ENCODE data around the gene PRR18.

PRR18 gene

DNA sequence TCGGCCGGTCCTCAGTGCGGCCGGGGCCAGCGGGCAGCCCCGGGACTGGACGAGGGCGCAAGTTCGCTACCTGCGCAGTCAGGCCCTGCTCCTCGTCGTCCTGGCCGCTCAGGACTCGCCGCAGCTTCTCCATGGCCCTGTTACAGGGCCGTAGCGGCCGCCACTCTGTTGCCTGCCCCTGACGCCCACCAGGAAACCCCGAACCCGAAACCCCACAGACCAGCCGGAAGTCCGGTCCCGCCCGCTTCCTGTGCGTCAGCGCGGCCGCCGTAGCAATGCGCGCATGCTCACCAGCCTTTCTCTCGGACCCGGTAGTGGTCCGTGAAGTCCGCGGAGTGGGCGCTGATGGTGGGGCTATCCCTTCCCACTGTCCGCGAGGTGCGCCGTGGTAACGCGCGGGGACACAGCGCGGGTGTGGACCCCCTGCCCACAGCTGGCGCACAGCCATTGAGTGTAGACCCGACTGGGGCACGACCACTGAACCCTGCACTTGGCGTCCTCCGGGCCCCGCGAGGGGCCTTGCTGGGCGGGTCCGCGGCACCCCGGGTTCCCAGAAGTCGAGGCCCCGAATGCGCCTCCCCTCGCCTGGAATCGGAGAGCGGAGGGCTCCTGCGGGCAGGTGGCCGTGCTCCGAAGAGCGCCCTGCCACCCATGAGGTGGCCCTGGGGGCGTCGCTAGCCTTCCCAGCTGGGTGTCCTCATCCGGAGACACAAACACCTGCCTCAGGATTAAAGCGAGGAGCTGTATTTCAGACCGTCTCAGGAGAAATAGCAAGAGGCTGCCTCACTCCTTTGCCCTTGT, 34.4 kb upstream of the PRR18 start, which contains the start of gene SFT2D1:
SFT2D1 (minus strand) TSS at position 197 of the 801 bp plus-strand sequence; CDS start at position 133, 64 bp downstream.
- TF ChIP-seq, protein P1, sequence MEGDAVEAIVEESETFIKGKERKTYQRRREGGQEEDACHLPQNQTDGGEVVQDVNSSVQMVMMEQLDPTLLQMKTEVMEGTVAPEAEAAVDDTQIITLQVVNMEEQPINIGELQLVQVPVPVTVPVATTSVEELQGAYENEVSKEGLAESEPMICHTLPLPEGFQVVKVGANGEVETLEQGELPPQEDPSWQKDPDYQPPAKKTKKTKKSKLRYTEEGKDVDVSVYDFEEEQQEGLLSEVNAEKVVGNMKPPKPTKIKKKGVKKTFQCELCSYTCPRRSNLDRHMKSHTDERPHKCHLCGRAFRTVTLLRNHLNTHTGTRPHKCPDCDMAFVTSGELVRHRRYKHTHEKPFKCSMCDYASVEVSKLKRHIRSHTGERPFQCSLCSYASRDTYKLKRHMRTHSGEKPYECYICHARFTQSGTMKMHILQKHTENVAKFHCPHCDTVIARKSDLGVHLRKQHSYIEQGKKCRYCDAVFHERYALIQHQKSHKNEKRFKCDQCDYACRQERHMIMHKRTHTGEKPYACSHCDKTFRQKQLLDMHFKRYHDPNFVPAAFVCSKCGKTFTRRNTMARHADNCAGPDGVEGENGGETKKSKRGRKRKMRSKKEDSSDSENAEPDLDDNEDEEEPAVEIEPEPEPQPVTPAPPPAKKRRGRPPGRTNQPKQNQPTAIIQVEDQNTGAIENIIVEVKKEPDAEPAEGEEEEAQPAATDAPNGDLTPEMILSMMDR (IDR thresholded peaks at IDR 0.05; ENCODE audit: low read depth, low read length), result no peak
- peak within 1 kb of the TSS; percentile 98 to 99 for H3K4me3 ChIP-seq (replicated peaks in 1 of 2; ENCODE audit: low read depth in 2 of 2, low read length in 2 of 2)
- peak; percentile 73 to 92 for DNase-seq (ENCODE audit: low read depth in 2 of 2)

DNA sequence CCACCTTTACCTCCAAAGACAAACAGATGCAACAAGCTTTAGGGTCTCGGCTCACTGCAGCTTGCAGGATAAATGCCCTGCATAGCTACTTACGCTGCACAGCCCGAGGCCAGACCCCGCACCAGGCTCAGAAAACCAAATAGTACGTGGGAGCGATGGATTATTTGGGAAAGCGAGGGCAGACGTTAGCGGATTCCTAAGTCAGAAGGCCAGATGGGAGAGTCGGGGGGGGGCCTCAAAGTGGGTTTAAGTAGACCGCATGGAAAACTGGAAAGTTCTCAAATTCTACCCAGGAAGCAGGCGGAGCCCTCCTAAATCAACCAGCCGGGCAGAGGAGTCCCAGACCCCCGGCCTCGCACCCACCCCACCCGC, 33.8 kb upstream of the PRR18 start:
- H3K4me3 ChIP-seq (replicated peaks in 1 of 2; ENCODE audit: low read depth in 2 of 2, low read length in 2 of 2), result peak overlapping the region; percentile 98 to 99
- TF ChIP-seq, protein P1 (IDR thresholded peaks at IDR 0.05; ENCODE audit: low read depth, low read length), result no peak
- DNase-seq (ENCODE audit: low read depth in 2 of 2), result peak; percentile 23 to 30

DNA sequence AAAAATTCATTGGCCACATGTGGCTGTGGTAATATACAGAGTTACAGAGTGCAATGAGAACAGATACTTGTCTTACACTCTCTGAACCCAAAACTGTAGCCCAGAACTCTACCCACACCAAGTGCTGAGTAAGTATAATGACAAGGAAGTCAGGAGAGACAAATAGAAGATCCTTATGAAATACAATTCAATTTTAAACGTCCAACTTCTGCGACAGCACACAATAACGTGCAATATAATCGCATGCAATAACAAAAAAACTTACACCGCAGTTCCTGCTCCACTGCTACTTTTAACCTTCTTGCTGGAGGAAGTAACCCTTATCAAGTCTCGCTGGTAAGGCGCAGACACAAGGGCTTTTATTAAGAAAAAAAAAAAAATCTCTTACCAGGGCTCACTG, 33.3 kb upstream of the PRR18 start:
- H3K4me3 ChIP-seq (replicated peaks in 1 of 2; ENCODE audit: low read depth in 2 of 2, low read length in 2 of 2), result peak overlapping the region; percentile 98 to 99
- TF ChIP-seq, protein P1 (IDR thresholded peaks at IDR 0.05; ENCODE audit: low read depth, low read length), result no peak
- DNase-seq (ENCODE audit: low read depth in 2 of 2), result no peak

DNA sequence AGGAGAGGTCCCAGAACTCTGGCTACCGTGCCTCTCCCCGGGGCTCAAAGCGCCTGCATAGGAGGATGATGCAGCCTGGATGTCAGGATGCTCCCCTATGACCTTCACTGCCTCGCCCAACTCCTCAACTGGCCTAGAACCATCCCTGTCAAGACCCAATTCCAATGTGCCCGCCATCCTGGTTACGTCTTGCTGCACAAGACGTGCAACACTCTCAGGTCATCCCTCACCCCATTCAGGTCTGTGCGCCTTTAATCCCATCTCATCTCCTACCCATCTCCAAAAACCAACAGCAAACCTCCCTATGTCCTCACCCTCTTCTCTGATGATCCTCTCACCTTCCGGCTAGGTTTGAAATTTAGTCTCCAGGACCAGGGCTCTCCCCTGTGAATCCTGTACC, 30.7 kb upstream of the PRR18 start:
- no peak overlapping the region for H3K4me3 ChIP-seq (replicated peaks in 1 of 2; ENCODE audit: low read depth in 2 of 2, low read length in 2 of 2)
- no peak for DNase-seq (ENCODE audit: low read depth in 2 of 2)
- TF ChIP-seq, protein P1 (IDR thresholded peaks at IDR 0.05; ENCODE audit: low read depth, low read length), result no peak

DNA sequence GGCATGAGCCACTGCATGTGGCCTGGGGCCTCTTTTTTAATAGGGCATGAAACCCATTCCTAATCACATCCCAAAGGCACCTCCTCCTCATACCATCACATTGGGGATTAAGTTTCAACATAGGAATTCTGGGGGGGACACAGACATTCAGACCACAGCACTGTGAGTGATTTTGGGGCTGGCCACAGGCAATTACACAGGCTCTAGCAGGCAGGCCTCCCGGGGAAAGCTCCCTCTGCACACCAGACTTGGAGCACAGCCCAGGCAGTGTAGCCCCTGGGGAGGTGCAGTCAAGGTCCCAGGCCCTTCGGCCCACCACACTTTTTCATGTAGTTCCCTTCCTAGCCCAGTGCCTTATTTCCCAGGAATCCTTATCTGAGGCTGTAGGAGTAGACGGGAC, 28.7 kb upstream of the PRR18 start:
- no peak for DNase-seq (ENCODE audit: low read depth in 2 of 2)
- TF ChIP-seq, protein P1 (IDR thresholded peaks at IDR 0.05; ENCODE audit: low read depth, low read length), result no peak
- H3K4me3 ChIP-seq (replicated peaks in 1 of 2; ENCODE audit: low read depth in 2 of 2, low read length in 2 of 2), result no peak overlapping the region

DNA sequence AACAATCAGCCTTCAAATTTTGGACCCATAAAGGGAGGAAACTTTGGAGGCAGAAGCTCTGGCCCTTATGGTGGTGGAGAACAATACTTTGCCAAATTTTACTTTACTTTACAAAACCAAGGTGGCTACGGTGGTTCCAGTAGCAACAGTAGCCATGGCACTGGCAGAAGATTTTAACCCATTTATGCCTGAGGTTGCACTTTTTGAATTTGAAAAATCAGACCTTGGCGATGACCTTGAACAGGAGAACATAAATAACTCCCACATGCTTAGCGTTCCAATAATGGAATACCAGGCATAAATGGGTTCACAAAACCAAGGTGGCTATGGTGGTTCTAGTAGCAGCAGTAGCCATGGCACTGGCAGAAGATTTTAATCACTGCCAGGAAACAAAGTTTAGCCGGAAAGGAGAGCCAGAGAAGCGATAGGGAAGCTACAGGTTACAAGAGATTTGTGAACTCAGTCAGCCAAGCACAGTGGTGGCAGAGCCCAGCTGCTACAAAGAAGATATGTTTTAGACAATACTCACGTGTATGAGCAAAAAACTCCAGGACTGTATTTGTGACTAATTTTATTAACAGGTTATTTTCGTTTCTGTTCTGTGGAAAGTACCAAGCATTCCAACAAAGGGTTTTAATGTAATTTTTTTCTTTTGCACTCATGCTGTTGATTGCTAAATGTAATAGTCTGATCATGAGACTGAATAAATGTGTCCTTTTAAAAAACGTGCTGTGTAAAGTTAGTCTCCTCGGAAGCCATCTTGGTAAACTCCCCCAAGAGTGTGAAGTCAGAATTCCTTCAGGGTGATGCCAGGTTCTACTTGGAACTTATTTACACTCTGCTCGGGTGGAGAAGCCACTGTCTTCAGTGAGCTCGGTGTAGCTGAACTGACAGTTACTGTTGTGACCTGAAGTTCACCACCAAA, 27.4 kb upstream of the PRR18 start:
- DNase-seq (ENCODE audit: low read depth in 2 of 2), result no peak
- TF ChIP-seq, protein P1 (IDR thresholded peaks at IDR 0.05; ENCODE audit: low read depth, low read length), result no peak
- H3K4me3 ChIP-seq (replicated peaks in 1 of 2; ENCODE audit: low read depth in 2 of 2, low read length in 2 of 2), result no peak overlapping the region
